Adrenal gland (tissue), 5 donors: ENCODE results near the gene NBPF3.

Experiments used
- CTCF ChIP-seq, 6 experiments: fragments of 450-650 bp in 4 of 6; fragments of 200-600 bp in 2 of 6; sonication (generic) in 1 of 6; IDR thresholded peaks; 1 replicate in 5 of 6; 2 replicates in 1 of 6; pipeline versions ENCODE4 v1.5.1 to v1.8.0; 2016 to 2021; ENCODE audit warnings: antibody characterized with exemption in 6 of 6, mild to moderate bottlenecking in 2 of 6, moderate library complexity in 1 of 6
- POLR2A ChIP-seq, 2 donors: fragments of 450-650 bp; IDR thresholded peaks; one replicate each; pipeline ENCODE4 v1.6.1; 2017; ENCODE audit warnings: antibody characterized with exemption in 2 of 2, mild to moderate bottlenecking in 2 of 2, moderate library complexity in 1 of 2
- donor health status: DM: no; HTN: no; CAD: no.

- TF ChIP-seq CTCF (IDR thresholded peaks at IDR 0.05) (no peak), POLR2A (IDR thresholded peaks at IDR 0.05) (no peak)
Measured at GRCh38 chr1:21478356-21478755, 38.4 kb downstream of the NBPF3 start.
